RWPE2 (cell line): ENCODE measurements around the gene TSPAN18.

ENCODE experiments used
- ATAC-seq: fragments of 200-7000 bp; cut with Tn5 transposase; 3 replicates; pipeline ENCODE4 v1.9.1; 2021; ENCODE audit warnings: low read depth
- DNase-seq: peaks from one replicate; pipeline ENCODE4 v3.0.0-alpha.2; 2020; ENCODE audit warnings: low spot score
- H3K27ac ChIP-seq: fragments of 450-650 bp; 2 replicates; pipeline ENCODE4 v1.5.1; 2017; ENCODE audit warnings: mild to moderate bottlenecking; ENCODE audit not compliant: poor library complexity, severe bottlenecking
- H3K27me3 ChIP-seq: fragments of 250-450 bp; sonication (Bioruptor Pico); 2 replicates; pipeline ENCODE4 v1.5.1; 2021; ENCODE audit warnings: mild to moderate bottlenecking, moderate library complexity; ENCODE audit not compliant: insufficient read depth, poor library complexity, severe bottlenecking
- H3K36me3 ChIP-seq: fragments of 250-450 bp; sonication (Bioruptor Pico); 2 replicates; pipeline ENCODE4 v1.5.1; 2020; ENCODE audit warnings: low read depth, mild to moderate bottlenecking, moderate library complexity
- H3K4me1 ChIP-seq: fragments of 250-450 bp; sonication (Bioruptor Pico); 2 replicates; pipeline ENCODE4 v1.5.1; 2021; ENCODE audit warnings: mild to moderate bottlenecking, moderate library complexity; ENCODE audit not compliant: insufficient read depth, poor library complexity, severe bottlenecking
- H3K4me3 ChIP-seq: fragments of 250-450 bp; sonication (Bioruptor Pico); 2 replicates; pipeline ENCODE4 v1.5.1; 2021; ENCODE audit warnings: mild to moderate bottlenecking, moderate library complexity; ENCODE audit not compliant: severe bottlenecking
- H3K9me3 ChIP-seq: fragments of 250-450 bp; sonication (Bioruptor Pico); 2 replicates; pipeline ENCODE4 v1.5.1; 2021; ENCODE audit warnings: mild to moderate bottlenecking, moderate library complexity; ENCODE audit not compliant: severe bottlenecking
- CTCF ChIP-seq: fragments of 450-650 bp; IDR thresholded peaks from one replicate; pipeline ENCODE4 v1.5.1; 2017; ENCODE audit warnings: mild to moderate bottlenecking, moderate library complexity; ENCODE audit not compliant: poor library complexity, severe bottlenecking

TSPAN18 gene

DNA sequence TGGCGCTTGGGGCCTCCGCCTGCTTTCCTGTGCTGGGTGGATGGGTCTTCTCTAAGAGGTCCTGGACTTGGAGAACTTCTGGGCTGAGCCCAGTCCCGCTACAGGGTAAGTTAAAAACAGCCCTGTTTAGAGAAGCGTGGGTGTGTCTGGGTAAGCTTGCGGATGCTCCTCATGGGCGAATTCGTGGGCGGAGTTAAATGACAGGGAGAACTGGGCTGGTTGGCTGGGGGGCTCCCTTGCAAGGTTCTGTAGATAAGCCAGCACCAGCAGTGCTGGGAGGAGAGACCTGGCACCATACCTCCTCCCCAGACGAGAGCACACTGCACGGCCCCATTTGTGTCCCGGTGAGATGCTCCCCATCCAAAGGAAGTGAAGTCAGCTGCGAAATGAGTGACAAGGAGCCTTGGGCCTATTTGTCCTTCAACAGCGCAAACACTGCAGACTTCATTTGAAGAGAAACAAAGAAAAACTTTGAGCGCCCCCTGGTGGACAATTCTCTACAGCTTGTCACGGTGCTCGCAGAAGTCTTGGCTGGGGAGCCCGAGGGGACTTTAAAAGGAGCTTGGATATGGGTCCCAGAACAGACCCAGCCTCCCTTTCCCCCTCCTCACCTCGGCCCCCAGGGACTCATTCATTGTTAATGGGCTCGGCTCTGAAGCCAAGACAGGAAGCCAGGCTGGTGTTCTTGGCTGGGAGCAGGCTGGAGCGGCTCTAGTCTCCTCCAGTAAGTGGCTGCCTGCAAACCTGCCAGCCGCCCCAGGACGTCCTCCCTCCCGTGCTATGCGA lies 184.5 kb downstream of the TSPAN18 start:
- peak; percentile 83 for ATAC-seq
- no peak overlapping the region for H3K27ac ChIP-seq
- no peak overlapping the region for H3K4me3 ChIP-seq
- peak; percentile 80 for TF ChIP-seq CTCF
- DNase-seq: no peak
- H3K36me3 ChIP-seq: no peaks in the 10 kb centered on the region
- no peaks in the 10 kb centered on the region for H3K4me1 ChIP-seq
- H3K27me3 ChIP-seq: no peaks in the 10 kb centered on the region
- H3K9me3 ChIP-seq: no peaks in the 10 kb centered on the region

DNA sequence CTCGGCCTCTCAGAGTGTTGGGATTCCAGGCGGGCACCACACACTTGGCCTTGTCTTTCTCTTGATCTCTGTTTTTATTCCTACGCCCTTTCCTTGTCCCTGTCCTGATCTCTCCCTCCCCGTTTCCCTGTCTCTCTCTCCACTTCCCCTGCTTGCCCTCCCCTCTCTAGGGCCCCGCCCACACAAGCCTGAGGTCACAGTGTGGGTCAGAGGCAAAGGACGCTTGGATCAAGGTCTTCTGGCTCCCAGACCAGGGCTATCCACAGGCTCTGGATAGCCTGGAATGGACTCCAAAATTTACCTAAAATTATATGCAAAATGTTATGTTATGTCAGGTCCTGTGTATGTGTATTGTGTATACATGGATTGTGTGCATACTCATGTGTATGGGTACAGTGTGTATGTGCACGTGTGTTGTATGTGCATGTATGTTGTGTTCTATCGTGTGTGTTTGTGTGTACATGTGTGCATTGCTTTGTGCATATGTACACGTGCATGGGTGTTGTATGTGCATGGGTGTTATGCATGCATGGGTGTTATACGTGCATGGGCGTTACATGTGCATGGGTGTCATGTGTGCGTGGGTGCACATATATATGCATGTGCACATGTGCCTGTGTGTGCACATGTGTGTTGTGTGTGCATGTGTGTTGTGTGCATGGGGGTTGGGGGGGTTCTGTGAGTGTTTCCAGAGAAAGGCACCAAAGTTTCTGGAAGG lies 185.7 kb downstream of the TSPAN18 start:
- Histone ChIP-seq H3K4me3 (no peak overlapping the region), H3K4me1 (no peaks in the 10 kb centered on the region), H3K27ac (no peak overlapping the region), H3K36me3 (no peaks in the 10 kb centered on the region), H3K27me3 (no peaks in the 10 kb centered on the region), H3K9me3 (no peaks in the 10 kb centered on the region)
- no peak for ATAC-seq
- no peak for TF ChIP-seq CTCF
- no peak for DNase-seq

DNA sequence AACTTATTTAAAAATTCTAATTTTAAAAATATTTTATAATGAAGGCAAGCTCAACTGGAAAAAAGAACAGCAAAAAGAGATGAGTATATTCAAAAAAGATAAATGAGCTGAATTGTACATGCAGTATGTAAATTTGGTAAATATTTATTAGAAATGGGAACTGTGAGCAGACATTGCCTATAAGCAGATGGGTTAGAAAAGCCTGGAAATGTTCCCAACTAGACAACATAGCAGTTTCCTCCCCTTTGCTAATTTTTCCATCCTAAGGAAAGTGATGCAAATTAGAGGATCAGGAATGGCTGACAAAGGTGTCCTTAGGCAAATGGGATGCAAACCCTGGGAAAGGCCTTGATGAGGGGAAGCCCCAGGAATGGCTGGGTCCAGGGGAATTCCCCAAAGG lies 186.7 kb downstream of the TSPAN18 start:
- Histone ChIP-seq H3K27me3 (no peaks in the 10 kb centered on the region), H3K36me3 (no peaks in the 10 kb centered on the region), H3K4me3 (no peak overlapping the region), H3K4me1 (no peaks in the 10 kb centered on the region), H3K9me3 (no peaks in the 10 kb centered on the region), H3K27ac (no peak overlapping the region)
- TF ChIP-seq CTCF: no peak
- DNase-seq: no peak
- no peak for ATAC-seq

- no peaks in the 10 kb centered on the region for H3K9me3 ChIP-seq
- ATAC-seq (no peak), DNase-seq (no peak)
- H3K4me3 ChIP-seq: no peak overlapping the region
- no peaks in the 10 kb centered on the region for H3K36me3 ChIP-seq
- no peaks in the 10 kb centered on the region for H3K27me3 ChIP-seq
- no peaks in the 10 kb centered on the region for H3K4me1 ChIP-seq
- no peak for TF ChIP-seq CTCF
- no peak overlapping the region for H3K27ac ChIP-seq
Observed at GRCh38 chr11:44914105-44914504, 187.3 kb downstream of the TSPAN18 start.

GRCh38 chr11:44915004-44915403 lies 188.2 kb downstream of the TSPAN18 start:
- no peak overlapping the region for H3K27ac ChIP-seq
- no peaks in the 10 kb centered on the region for H3K36me3 ChIP-seq
- no peak for DNase-seq
- H3K4me3 ChIP-seq: no peak overlapping the region
- no peaks in the 10 kb centered on the region for H3K4me1 ChIP-seq
- H3K9me3 ChIP-seq: no peaks in the 10 kb centered on the region
- ATAC-seq: no peak
- no peak for TF ChIP-seq CTCF
- no peaks in the 10 kb centered on the region for H3K27me3 ChIP-seq
